Kidney (tissue), 14 donors: ENCODE data around the gene ST8SIA6. TPM values are rescaled to one million over a fixed set of nuclear protein-coding genes. Genes with fewer than 3 reads are reported as not detected.

Experiments
- DNase-seq, 5 donors: peaks; one replicate each; pipeline ENCODE4 v3.0.0-alpha.2; 2013 to 2020
- FAIRE-seq: peaks from 2 replicates; lab custom pipeline; 2012; peaks lifted over from hg19 to GRCh38; lab: Jason Lieb, UNC
- H3K27ac ChIP-seq, 2 donors: one replicate each; pipeline ENCODE4 v1.7.0; 2013; ENCODE audit warnings: low read depth in 2 of 2, low read length in 2 of 2, inconsistent platforms in 1 of 2
- H3K27me3 ChIP-seq: one replicate; pipeline ENCODE4 v1.7.1; 2013; ENCODE audit warnings: low read length, inconsistent platforms; ENCODE audit not compliant: control insufficient read depth, insufficient read depth
- H3K36me3 ChIP-seq, 3 donors: one replicate each; pipeline versions ENCODE4 v1.7.0 to v1.7.1; 2013; ENCODE audit warnings: low read length in 3 of 3, control low read depth in 1 of 3, inconsistent platforms in 1 of 3; ENCODE audit not compliant: insufficient read depth in 3 of 3, control insufficient read depth in 2 of 3
- H3K4me1 ChIP-seq, 3 donors: one replicate each; pipeline versions ENCODE4 v1.7.0 to v1.7.1; 2013; ENCODE audit warnings: low read length in 3 of 3, inconsistent platforms in 1 of 3, low read depth in 1 of 3; ENCODE audit not compliant: control insufficient read depth in 2 of 3, insufficient read depth in 2 of 3
- H3K4me3 ChIP-seq, 3 donors: one replicate each; pipeline versions ENCODE4 v1.7.0 to v1.8.1; 2013; ENCODE audit warnings: low read length in 3 of 3, control low read depth in 1 of 3, inconsistent platforms in 1 of 3
- H3K9ac ChIP-seq, 3 donors: one replicate each; pipeline versions ENCODE4 v1.7.0 to v1.7.1; 2013; ENCODE audit warnings: low read length in 3 of 3, control low read depth in 1 of 3, inconsistent platforms in 1 of 3
- H3K9me3 ChIP-seq, 3 donors: one replicate each; pipeline versions ENCODE4 v1.7.0 to v1.7.1; 2013; ENCODE audit warnings: low read length in 3 of 3, control low read depth in 1 of 3, inconsistent platforms in 1 of 3; ENCODE audit not compliant: control insufficient read depth in 2 of 3, insufficient read depth in 1 of 3
- CTCF ChIP-seq: IDR thresholded peaks from 3 replicates; pipeline ENCODE4 v1.5.1; 2012; ENCODE audit warnings: mild to moderate bottlenecking, moderate library complexity, borderline replicate concordance; ENCODE audit not compliant: insufficient read depth; ENCODE audit errors: extremely low read depth
- intact Hi-C: fragments of 100-400 bp; cut with DNase I; formaldehyde crosslinking; loops from one replicate; pipeline ENCODE4 v1.11.1; 2022
- polyA plus RNA-seq: library from polyadenylated mRNA; stranded (reverse); fragments of 350-450 nt; fragmentation: Illumina TruSeq; extraction: RNeasy Lipid Tissue Mini Kit (QIAGEN cat#74804); gene quantifications from one replicate; pipeline ENCODE4 v1.2.3, GENCODE V29; 2014; ENCODE audit warnings: low read depth, low replicate concordance; ENCODE audit not compliant: insufficient read depth
- total RNA-seq: library from RNA; stranded (reverse); fragmentation: NEBNext Ultra II Directional; extraction: Animal tissue kit (Norgen Biotek cat#: 25700); gene quantifications from one replicate; pipeline ENCODE4 v1.2.1, GENCODE V29; 2021
- donor health status: control.
- donor health status: control.
- donor health status: control.
- donor health status: control.
- donor health status: control.
- donor health status: DM: yes; HTN: yes; CAD: no.
- donor health status: Normal renal cell carcinoma (clear cell type).

The ST8SIA6 gene
- total and polyA plus RNA-seq, 2 donors from 2014 or later, result 0.22 to 0.91 TPM

GRCh38 chr10:17475661-17476060 is 21.3 kb upstream of the ST8SIA6 start:
- DNase-seq (no peak), FAIRE-seq (no peak)
- Histone ChIP-seq H3K4me3 (no peak overlapping the region), H3K9me3 (no peaks in the 10 kb centered on the region), H3K27me3 (no peaks in the 10 kb centered on the region), H3K4me1 (no peaks in the 10 kb centered on the region), H3K27ac (no peak overlapping the region), H3K9ac (no peak overlapping the region), H3K36me3 (no peaks in the 10 kb centered on the region)
- intact Hi-C loops, result no loop called here
- TF ChIP-seq CTCF, result no peak

GRCh38 chr10:17474595-17475323 is 20.4 kb upstream of the ST8SIA6 start:
- H3K36me3 ChIP-seq, result no peaks in the 10 kb centered on the region
- no peaks in the 10 kb centered on the region for H3K9me3 ChIP-seq
- DNase-seq, result peak in 1 of 5 donors; percentile 48
- no peak overlapping the region for H3K27ac ChIP-seq
- FAIRE-seq, result no peak
- no peak overlapping the region for H3K4me3 ChIP-seq
- no peaks in the 10 kb centered on the region for H3K27me3 ChIP-seq
- intact Hi-C loops, result no loop called here
- TF ChIP-seq CTCF, result no peak
- H3K9ac ChIP-seq, result no peak overlapping the region
- H3K4me1 ChIP-seq, result no peaks in the 10 kb centered on the region

- intact Hi-C loops, result no loop called here
- no peak overlapping the region for H3K9ac ChIP-seq
- FAIRE-seq, result no peak
- no peak overlapping the region for H3K4me3 ChIP-seq
- no peak for TF ChIP-seq CTCF
- no peaks in the 10 kb centered on the region for H3K9me3 ChIP-seq
- H3K4me1 ChIP-seq, result no peaks in the 10 kb centered on the region
- no peaks in the 10 kb centered on the region for H3K36me3 ChIP-seq
- no peak for DNase-seq
- no peaks in the 10 kb centered on the region for H3K27me3 ChIP-seq
- no peak overlapping the region for H3K27ac ChIP-seq
Measured at GRCh38 chr10:17473228-17473950, 19.0 kb upstream of the ST8SIA6 start.
